SK-N-SH (cell line): ENCODE results near the gene ITGA1. TPM values are rescaled to one million over a fixed set of nuclear protein-coding genes. Genes with fewer than 3 reads are reported as not detected.

ENCODE experiments used
- CTCF ChIA-PET: fragments of 300-600, 350-600 bp; formaldehyde crosslinking; extraction: SDS; loops from one replicate; lab custom pipeline; 2021; lab: Yijun Ruan, JAX
- POLR2A ChIA-PET: fragments of 350-600 bp; sonication (Branson Sonifier 250); formaldehyde crosslinking; extraction: SDS; loops from one replicate; lab custom pipeline; 2020; ENCODE audit warnings: antibody characterized with exemption, inconsistent platforms; lab: Yijun Ruan, JAX
- DNase-seq: peaks from one replicate; pipeline ENCODE4 v3.0.0; 2012
- H2AFZ ChIP-seq: fragments of 200-600 bp; sonication (generic); 2 replicates; pipeline ENCODE4 v1.8.1; 2016; ENCODE audit warnings: antibody characterized with exemption, mild to moderate bottlenecking, low read depth
- H3F3A ChIP-seq: fragments of 200-600 bp; sonication (generic); replicated peaks from 2 replicates; pipeline ENCODE3; 2016; ENCODE audit warnings: antibody characterized with exemption, mild to moderate bottlenecking; ENCODE audit not compliant: insufficient read depth
- H3K27ac ChIP-seq, 2 experiments: fragments of 200-500 bp in 1 of 2; fragments of 200-600 bp in 1 of 2; sonication (Bioruptor generic) in 1 of 2; sonication (generic), shearing (Covaris generic) in 1 of 2; 2 replicates each; pipeline versions ENCODE4 v1.5.1 to v1.6.1; 2014 to 2016; ENCODE audit warnings: low read depth in 2 of 2, inconsistent platforms in 1 of 2, low read length in 1 of 2, mild to moderate bottlenecking in 1 of 2, mixed read lengths in 1 of 2
- H3K27me3 ChIP-seq: fragments of 200-600 bp; sonication (generic), shearing (Covaris generic); 2 replicates; pipeline ENCODE4 v1.6.1; 2016; ENCODE audit warnings: mixed run types; ENCODE audit not compliant: insufficient read depth
- H3K36me3 ChIP-seq, 2 experiments: fragments of 200-500 bp in 1 of 2; fragments of 200-600 bp in 1 of 2; sonication (Bioruptor generic) in 1 of 2; sonication (generic) in 1 of 2; replicated peaks in 1 of 2; 2 replicates each; pipeline versions ENCODE3 to v1.5.1; 2014 to 2016; ENCODE audit warnings: low read length in 1 of 2, mild to moderate bottlenecking in 1 of 2; ENCODE audit not compliant: insufficient read depth in 2 of 2, control insufficient read depth in 1 of 2
- H3K4me1 ChIP-seq, 2 experiments: fragments of 200-500 bp in 1 of 2; fragments of 200-600 bp in 1 of 2; sonication (Bioruptor generic) in 1 of 2; sonication (generic), shearing (Covaris generic) in 1 of 2; 2 replicates each; pipeline versions ENCODE4 v1.5.1 to v1.6.1; 2014 to 2016; ENCODE audit warnings: low read depth in 1 of 2, low read length in 1 of 2, mixed run types in 1 of 2; ENCODE audit not compliant: insufficient read depth in 2 of 2, control insufficient read depth in 1 of 2
- H3K4me2 ChIP-seq: fragments of 200-600 bp; sonication (generic), shearing (Covaris generic); 2 replicates; pipeline ENCODE4 v1.6.1; 2017; ENCODE audit warnings: mixed run types
- H3K4me3 ChIP-seq, 2 experiments: fragments of 200-500 bp in 1 of 2; fragments of 200-600 bp in 1 of 2; sonication (Bioruptor generic) in 1 of 2; sonication (generic), shearing (Covaris generic) in 1 of 2; 2 replicates each; pipeline versions ENCODE4 v1.5.1 to v1.8.1; 2014 to 2016; ENCODE audit warnings: low read depth in 2 of 2, inconsistent platforms in 1 of 2, low read length in 1 of 2, mild to moderate bottlenecking in 1 of 2, mixed read lengths in 1 of 2, moderate library complexity in 1 of 2
- H3K79me2 ChIP-seq: fragments of 200-600 bp; sonication (generic); 2 replicates; pipeline ENCODE4 v1.8.1; 2017; ENCODE audit warnings: mild to moderate bottlenecking; ENCODE audit not compliant: insufficient read depth
- H3K9ac ChIP-seq: fragments of 200-600 bp; sonication (generic); 2 replicates; pipeline ENCODE4 v1.6.1; 2017; ENCODE audit warnings: mixed run types
- H3K9me2 ChIP-seq: fragments of 200-600 bp; sonication (generic); 2 replicates; pipeline ENCODE4 v1.6.1; 2017; ENCODE audit warnings: mixed run types
- H3K9me3 ChIP-seq: fragments of 200-600 bp; sonication (generic); 2 replicates; pipeline ENCODE4 v1.6.1; 2017; ENCODE audit warnings: mixed run types, mild to moderate bottlenecking, moderate library complexity
- H4K20me1 ChIP-seq: fragments of 200-600 bp; sonication (generic); 2 replicates; pipeline ENCODE4 v1.6.1; 2017; ENCODE audit warnings: mild to moderate bottlenecking, mixed run types; ENCODE audit not compliant: insufficient read depth
- GATA2 ChIP-seq: sonication (generic); formaldehyde crosslinking; IDR thresholded peaks from 2 replicates; pipeline ENCODE4 v1.5.0; 2020; ENCODE audit warnings: mild to moderate bottlenecking, missing genetic modification reagents
- MEF2A ChIP-seq: IDR thresholded peaks from 2 replicates; pipeline ENCODE4 v1.4.0; 2012; ENCODE audit warnings: low read depth, borderline replicate concordance
- PBX3 ChIP-seq: IDR thresholded peaks from 2 replicates; pipeline ENCODE4; 2012
- POLR2AphosphoS5 ChIP-seq: IDR thresholded peaks from 2 replicates; pipeline ENCODE4 v1.6.1; 2012; ENCODE audit warnings: low read depth, low read length
- RFX5 ChIP-seq: IDR thresholded peaks from 2 replicates; pipeline ENCODE4 v1.6.1; 2012; ENCODE audit warnings: mild to moderate bottlenecking, improper control_type of control experiment, low read length
- SMC3 ChIP-seq: IDR thresholded peaks from 2 replicates; pipeline ENCODE4 v1.6.1; 2012; ENCODE audit warnings: low read depth, low read length, improper control_type of control experiment
- USF2 ChIP-seq: fragments of 150-350 bp; IDR thresholded peaks from 2 replicates; pipeline ENCODE4 v1.6.1; 2017; ENCODE audit warnings: antibody characterized with exemption, low read length, low read depth, borderline replicate concordance
- YY1 ChIP-seq: IDR thresholded peaks from 2 replicates; pipeline ENCODE4 v1.4.0; 2012; ENCODE audit warnings: low read depth, mild to moderate bottlenecking
- WGBS: methylation state at CpG from one replicate; pipeline ENCODE4 v1.1.6; 2017; ENCODE audit warnings: low lambda C conversion rate; 5-methylcytosine and 5-hydroxymethylcytosine counted together
- polyA plus RNA-seq, 3 experiments: library from polyadenylated mRNA; depleted of rRNA; stranded (reverse); fragments of >200 nt; gene quantifications; 2 replicates each; pipeline ENCODE4 v1.2.3, GENCODE V29; 2012
- TF ChIP-seq, protein P1 (sequence below): IDR thresholded peaks from 2 replicates; pipeline ENCODE4 v1.4.0; 2012; ENCODE audit warnings: low read depth, borderline replicate concordance

ITGA1 gene
- polyA plus RNA-seq, 1 of the 3 experiments (the other 2 are of a cell fraction) = 7.7 TPM

GRCh38 chr5:52821901-52822300 is 34.2 kb downstream of the ITGA1 start:
- no peak for TF ChIP-seq GATA2 (CRISPR knock-in tag)
- TF ChIP-seq, all 33 proteins: peak for 0
- Histone ChIP-seq H3K4me1 (peaks cover 0 to 4% of the 10 kb centered on the region in 2 experiments; a peak in 1 of 4 replicates), H3K27ac (no peak overlapping the region), H3K79me2 (no peaks in the 10 kb centered on the region), H3K4me3 (no peak overlapping the region), H3K9me3 (no peaks in the 10 kb centered on the region), H3K36me3 (no peaks in the 10 kb centered on the region), H3K9ac (no peak overlapping the region), H3K9me2 (no peaks in the 10 kb centered on the region), H3K4me2 (no peak overlapping the region), H2AFZ (no peak overlapping the region), H3F3A (peaks cover 6% of the 10 kb centered on the region), H4K20me1 (no peaks in the 10 kb centered on the region), H3K27me3 (no peaks in the 10 kb centered on the region)
- POLR2A ChIA-PET = no interaction called here
- CTCF ChIA-PET = interaction anchor here (0.7 to 2.6 kb wide), 4 partner anchors 9 to 136 kb away, joined by 3 to 11 read pairs (median 5); no protein-coding TSS in a partner anchor
- 68% methylated on average over 1 of the region's 1 CpG for WGBS
- no peak for DNase-seq

DNA sequence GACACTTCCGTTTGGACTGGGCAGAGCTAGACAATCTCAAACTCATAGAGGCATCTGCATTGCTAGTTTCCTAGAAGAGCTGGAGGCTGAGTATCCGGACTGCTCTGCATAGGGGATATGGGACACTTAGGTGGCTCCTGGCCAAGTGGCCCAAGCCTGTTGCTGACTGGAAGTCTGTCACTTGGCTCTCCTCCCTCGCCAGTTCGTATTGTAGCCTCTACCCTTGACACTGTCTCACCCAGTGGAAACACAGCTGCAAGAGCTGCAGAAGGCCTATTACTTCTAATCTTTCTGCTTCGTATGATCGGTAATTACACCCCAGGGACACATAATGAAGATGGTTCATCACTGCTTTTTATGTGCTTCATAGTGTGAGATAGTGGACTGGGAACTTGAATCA is 34.7 kb downstream of the ITGA1 start:
- POLR2A ChIA-PET = no interaction called here
- peaks cover under 1% of the 10 kb centered on the region for H3F3A ChIP-seq
- H3K4me2 ChIP-seq = no peak overlapping the region
- no peaks in the 10 kb centered on the region for H3K27me3 ChIP-seq
- no peaks in the 10 kb centered on the region for H3K36me3 ChIP-seq
- no peak overlapping the region for H3K4me3 ChIP-seq
- H4K20me1 ChIP-seq = no peaks in the 10 kb centered on the region
- peaks cover 0 to 4% of the 10 kb centered on the region in 2 experiments; a peak in 1 of 4 replicates for H3K4me1 ChIP-seq
- no peak overlapping the region; a peak in 1 of 4 replicates for H3K27ac ChIP-seq
- no peak overlapping the region for H3K9ac ChIP-seq
- CTCF ChIA-PET = interaction anchor here (0.7 to 2.6 kb wide), 4 partner anchors 10 to 136 kb away, joined by 3 to 11 read pairs (median 5); no protein-coding TSS in a partner anchor
- no peak for DNase-seq
- TF ChIP-seq POLR2AphosphoS5 (no peak), USF2 (no peak), GATA2 (CRISPR knock-in tag) (no peak), MEF2A (no peak), YY1 (no peak)
- TF ChIP-seq, all 33 proteins: peak for 0
- Histone ChIP-seq H3K79me2 (no peaks in the 10 kb centered on the region), H3K9me3 (no peaks in the 10 kb centered on the region; the same call in 1 of the 2 replicates), H2AFZ (no peak overlapping the region), H3K9me2 (no peaks in the 10 kb centered on the region)
- 94% methylated on average over 6 of the region's 6 CpGs for WGBS

DNA sequence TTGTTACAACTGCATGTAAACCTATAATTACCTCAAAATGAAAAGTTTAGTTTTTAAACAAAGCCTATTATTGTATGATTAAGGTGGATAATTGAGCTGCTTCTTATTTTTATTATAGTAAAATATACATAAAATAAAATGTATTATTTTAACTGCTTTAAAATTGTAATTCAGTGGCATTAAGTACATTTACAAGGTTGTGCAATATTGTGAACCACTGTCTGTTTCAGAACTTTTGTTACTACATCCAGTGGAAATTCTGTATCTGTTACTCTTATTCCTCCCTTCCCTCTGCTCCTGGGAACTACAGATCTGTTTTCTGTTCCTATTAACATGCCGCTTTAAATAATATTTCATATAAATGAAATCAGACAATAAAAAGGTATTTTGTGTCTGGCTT is 37.1 kb downstream of the ITGA1 start:
- Histone ChIP-seq H3F3A (no peaks in the 10 kb centered on the region), H3K4me1 (peaks cover 0 to 4% of the 10 kb centered on the region in 2 experiments; a peak in 1 of 4 replicates), H4K20me1 (no peaks in the 10 kb centered on the region), H3K4me2 (no peak overlapping the region), H3K9ac (no peak overlapping the region), H3K9me3 (no peaks in the 10 kb centered on the region; the same call in 1 of the 2 replicates), H3K79me2 (no peaks in the 10 kb centered on the region), H3K27me3 (no peaks in the 10 kb centered on the region), H3K36me3 (no peaks in the 10 kb centered on the region), H3K27ac (no peak overlapping the region; a peak in 1 of 4 replicates), H3K4me3 (no peak overlapping the region; a peak in 1 of 4 replicates), H3K9me2 (no peaks in the 10 kb centered on the region), H2AFZ (no peak overlapping the region)
- 93% methylated on average over 1 of the region's 1 CpG for WGBS
- TF ChIP-seq, protein P1, sequence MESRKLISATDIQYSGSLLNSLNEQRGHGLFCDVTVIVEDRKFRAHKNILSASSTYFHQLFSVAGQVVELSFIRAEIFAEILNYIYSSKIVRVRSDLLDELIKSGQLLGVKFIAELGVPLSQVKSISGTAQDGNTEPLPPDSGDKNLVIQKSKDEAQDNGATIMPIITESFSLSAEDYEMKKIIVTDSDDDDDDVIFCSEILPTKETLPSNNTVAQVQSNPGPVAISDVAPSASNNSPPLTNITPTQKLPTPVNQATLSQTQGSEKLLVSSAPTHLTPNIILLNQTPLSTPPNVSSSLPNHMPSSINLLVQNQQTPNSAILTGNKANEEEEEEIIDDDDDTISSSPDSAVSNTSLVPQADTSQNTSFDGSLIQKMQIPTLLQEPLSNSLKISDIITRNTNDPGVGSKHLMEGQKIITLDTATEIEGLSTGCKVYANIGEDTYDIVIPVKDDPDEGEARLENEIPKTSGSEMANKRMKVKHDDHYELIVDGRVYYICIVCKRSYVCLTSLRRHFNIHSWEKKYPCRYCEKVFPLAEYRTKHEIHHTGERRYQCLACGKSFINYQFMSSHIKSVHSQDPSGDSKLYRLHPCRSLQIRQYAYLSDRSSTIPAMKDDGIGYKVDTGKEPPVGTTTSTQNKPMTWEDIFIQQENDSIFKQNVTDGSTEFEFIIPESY = no peak
- TF ChIP-seq PBX3 = no peak
- TF ChIP-seq RFX5 = no peak
- TF ChIP-seq SMC3 = no peak
- ChIA-PET POLR2A (no interaction called here), CTCF (interaction anchor here (0.6 to 1.2 kb wide), 2 partner anchors 41 to 1613 kb away, joined by 3 read pairs; no protein-coding TSS in a partner anchor)
- no peak for DNase-seq
